Spleen (tissue), 7 donors: ENCODE measurements around the gene PDE1A.
"Not testable (repeated sequence)": the region's sequence is repeated elsewhere in the genome, so short reads cannot be mapped to it uniquely, and the experiment has no call there.

ENCODE experiments used
- CTCF ChIP-seq, 11 experiments: fragments of 200-600 bp in 7 of 11; fragments of 450-650 bp in 4 of 11; sonication (generic) in 4 of 11; IDR thresholded peaks in 8 of 11; conservative IDR thresholded peaks in 3 of 11; 1 replicate in 7 of 11; 2 replicates in 4 of 11; pipeline versions ENCODE4 v1.4.0 to v1.8.0; 2016 to 2021; ENCODE audit warnings: antibody characterized with exemption in 11 of 11, inconsistent platforms in 4 of 11, mild to moderate bottlenecking in 1 of 11
- POLR2AphosphoS5 ChIP-seq, 3 donors: sonication (generic); formaldehyde crosslinking; IDR thresholded peaks; one replicate each; pipeline ENCODE4 v1.5.1; 2017; ENCODE audit warnings: antibody characterized with exemption in 3 of 3
- donor health status: DM: no; HTN: no; CAD: no; lungs with moderate emphysema.
- donor health status: DM: no; HTN: no; CAD: no.
- donor health status: DM: no; HTN: no; CAD: no.

GRCh38 chr2:182276662-182277061, 150.2 kb downstream of the PDE1A start:
- TF ChIP-seq POLR2AphosphoS5 (IDR thresholded peaks at IDR 0.05); CTCF (IDR thresholded peaks at IDR 0.05 in 8 of 11, conservative IDR thresholded peaks at IDR 0.05 in 3 of 11): not testable (repeated sequence)
